OCI-LY1 (cell line): ENCODE measurements around the gene ISX.

Experiments used
- H2AFZ ChIP-seq: fragments of 200-600 bp; sonication (generic), shearing (Covaris generic); 2 replicates; pipeline ENCODE4 v1.6.0; 2014; ENCODE audit warnings: antibody characterized with exemption, mild to moderate bottlenecking, low read length
- H3F3A ChIP-seq: fragments of 200-600 bp; sonication (generic), shearing (Covaris generic); 2 replicates; pipeline ENCODE4 v1.6.0; 2014; ENCODE audit warnings: mild to moderate bottlenecking, antibody characterized with exemption, low read length, moderate library complexity; ENCODE audit not compliant: insufficient read depth
- H3K27ac ChIP-seq: fragments of 200-600 bp; sonication (generic); 2 replicates; pipeline ENCODE4 v1.5.1; 2014; ENCODE audit warnings: low read length, mixed run types, mild to moderate bottlenecking, low read depth; ENCODE audit not compliant: poor library complexity, severe bottlenecking
- H3K27me3 ChIP-seq: fragments of 200-600 bp; sonication (generic); 2 replicates; pipeline ENCODE4 v1.6.0; 2014; ENCODE audit warnings: antibody characterized with exemption, mild to moderate bottlenecking, low read length, moderate library complexity; ENCODE audit not compliant: insufficient read depth
- H3K36me3 ChIP-seq: fragments of 200-600 bp; sonication (generic); 2 replicates; pipeline ENCODE4 v1.6.1; 2014; ENCODE audit warnings: mild to moderate bottlenecking, antibody characterized with exemption, low read length, moderate library complexity, mixed read lengths; ENCODE audit not compliant: insufficient read depth
- H3K4me1 ChIP-seq: fragments of 200-600 bp; sonication (generic); 2 replicates; pipeline ENCODE4 v1.5.1; 2014; ENCODE audit warnings: mild to moderate bottlenecking, low read length, moderate library complexity; ENCODE audit not compliant: insufficient read depth, severe bottlenecking
- H3K4me2 ChIP-seq: fragments of 200-600 bp; sonication (generic), shearing (Covaris generic); 2 replicates; pipeline ENCODE4 v1.6.1; 2014; ENCODE audit warnings: low read length
- H3K4me3 ChIP-seq: fragments of 200-600 bp; sonication (generic); 2 replicates; pipeline ENCODE4 v1.5.1; 2014; ENCODE audit warnings: low read length, low read depth, mild to moderate bottlenecking, mixed read lengths; ENCODE audit not compliant: poor library complexity, severe bottlenecking
- H3K79me2 ChIP-seq: fragments of 200-600 bp; shearing (Covaris generic); 2 replicates; pipeline ENCODE4 v1.6.1; 2016; ENCODE audit warnings: mixed run types, low read length, mixed read lengths; ENCODE audit not compliant: insufficient read depth
- H3K9ac ChIP-seq: fragments of 200-600 bp; sonication (generic), shearing (Covaris generic); 2 replicates; pipeline ENCODE4 v1.6.1; 2014; ENCODE audit warnings: mild to moderate bottlenecking, low read length, mixed read lengths
- H3K9me2 ChIP-seq: fragments of 200-600 bp; sonication (generic), shearing (Covaris generic); 2 replicates; pipeline ENCODE4 v1.6.1; 2014; ENCODE audit warnings: low read depth, mild to moderate bottlenecking, low read length, mixed read lengths
- H3K9me3 ChIP-seq: fragments of 200-600 bp; shearing (Covaris generic); 2 replicates; pipeline ENCODE4 v1.6.1; 2014; ENCODE audit warnings: low read length, mixed read lengths
- H4K20me1 ChIP-seq: fragments of 200-600 bp; sonication (generic), shearing (Covaris generic); 2 replicates; pipeline ENCODE4 v1.6.0; 2016; ENCODE audit warnings: mild to moderate bottlenecking, low read length; ENCODE audit not compliant: insufficient read depth
- EZH2 ChIP-seq: fragments of 200-600 bp; sonication (generic), shearing (Covaris generic); IDR thresholded peaks from 2 replicates; pipeline ENCODE4 v1.8.0; 2017; ENCODE audit warnings: borderline replicate concordance, mixed run types, mild to moderate bottlenecking, antibody characterized with exemption, low read length, moderate library complexity, mixed read lengths
- TF ChIP-seq, protein P1 (sequence below): fragments of 200-600 bp; sonication (generic), shearing (Covaris generic); IDR thresholded peaks from 2 replicates; pipeline ENCODE4 v1.5.1; 2017; ENCODE audit warnings: mild to moderate bottlenecking, antibody characterized with exemption, low read length, moderate library complexity, mixed read lengths

ISX gene

GRCh38 chr22:35116817-35117216, 50.9 kb downstream of the ISX start:
- peaks cover 8% of the 10 kb centered on the region for H3K4me1 ChIP-seq
- H3F3A ChIP-seq = no peaks in the 10 kb centered on the region
- no peak overlapping the region for H3K9ac ChIP-seq
- H2AFZ ChIP-seq = no peak overlapping the region
- no peak overlapping the region for H3K4me3 ChIP-seq
- H3K27ac ChIP-seq = no peak overlapping the region
- H4K20me1 ChIP-seq = no peaks in the 10 kb centered on the region
- H3K27me3 ChIP-seq = no peaks in the 10 kb centered on the region
- H3K9me2 ChIP-seq = no peaks in the 10 kb centered on the region
- H3K4me2 ChIP-seq = no peak overlapping the region
- H3K79me2 ChIP-seq = no peaks in the 10 kb centered on the region
- TF ChIP-seq EZH2 = no peak
- TF ChIP-seq, protein P1, sequence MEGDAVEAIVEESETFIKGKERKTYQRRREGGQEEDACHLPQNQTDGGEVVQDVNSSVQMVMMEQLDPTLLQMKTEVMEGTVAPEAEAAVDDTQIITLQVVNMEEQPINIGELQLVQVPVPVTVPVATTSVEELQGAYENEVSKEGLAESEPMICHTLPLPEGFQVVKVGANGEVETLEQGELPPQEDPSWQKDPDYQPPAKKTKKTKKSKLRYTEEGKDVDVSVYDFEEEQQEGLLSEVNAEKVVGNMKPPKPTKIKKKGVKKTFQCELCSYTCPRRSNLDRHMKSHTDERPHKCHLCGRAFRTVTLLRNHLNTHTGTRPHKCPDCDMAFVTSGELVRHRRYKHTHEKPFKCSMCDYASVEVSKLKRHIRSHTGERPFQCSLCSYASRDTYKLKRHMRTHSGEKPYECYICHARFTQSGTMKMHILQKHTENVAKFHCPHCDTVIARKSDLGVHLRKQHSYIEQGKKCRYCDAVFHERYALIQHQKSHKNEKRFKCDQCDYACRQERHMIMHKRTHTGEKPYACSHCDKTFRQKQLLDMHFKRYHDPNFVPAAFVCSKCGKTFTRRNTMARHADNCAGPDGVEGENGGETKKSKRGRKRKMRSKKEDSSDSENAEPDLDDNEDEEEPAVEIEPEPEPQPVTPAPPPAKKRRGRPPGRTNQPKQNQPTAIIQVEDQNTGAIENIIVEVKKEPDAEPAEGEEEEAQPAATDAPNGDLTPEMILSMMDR = no peak
- no peaks in the 10 kb centered on the region for H3K9me3 ChIP-seq
- H3K36me3 ChIP-seq = peaks cover 8% of the 10 kb centered on the region; the same call in 1 of the 2 replicates

DNA sequence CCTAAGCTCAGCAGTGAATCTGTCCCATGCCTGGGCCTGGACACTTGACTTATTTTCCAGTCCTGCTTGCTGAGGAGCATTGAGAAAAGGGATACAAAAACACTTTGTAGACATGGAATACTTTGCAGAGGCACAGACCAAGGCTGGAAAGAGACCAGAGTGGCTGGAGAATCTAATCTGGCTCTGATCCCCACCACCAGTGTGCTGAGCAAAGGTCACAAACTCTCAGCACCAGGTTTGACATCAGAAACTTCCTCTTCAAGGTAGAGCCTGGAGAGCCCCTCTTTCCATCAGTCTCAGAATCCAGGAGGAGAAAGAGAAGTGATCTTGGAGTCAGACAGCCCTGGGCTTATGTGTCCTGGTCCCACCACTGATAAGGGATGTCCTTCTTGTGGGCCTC, 53.5 kb downstream of the ISX start:
- H4K20me1 ChIP-seq = no peaks in the 10 kb centered on the region
- no peak overlapping the region for H3K4me2 ChIP-seq
- H3K9me3 ChIP-seq = no peaks in the 10 kb centered on the region

DNA sequence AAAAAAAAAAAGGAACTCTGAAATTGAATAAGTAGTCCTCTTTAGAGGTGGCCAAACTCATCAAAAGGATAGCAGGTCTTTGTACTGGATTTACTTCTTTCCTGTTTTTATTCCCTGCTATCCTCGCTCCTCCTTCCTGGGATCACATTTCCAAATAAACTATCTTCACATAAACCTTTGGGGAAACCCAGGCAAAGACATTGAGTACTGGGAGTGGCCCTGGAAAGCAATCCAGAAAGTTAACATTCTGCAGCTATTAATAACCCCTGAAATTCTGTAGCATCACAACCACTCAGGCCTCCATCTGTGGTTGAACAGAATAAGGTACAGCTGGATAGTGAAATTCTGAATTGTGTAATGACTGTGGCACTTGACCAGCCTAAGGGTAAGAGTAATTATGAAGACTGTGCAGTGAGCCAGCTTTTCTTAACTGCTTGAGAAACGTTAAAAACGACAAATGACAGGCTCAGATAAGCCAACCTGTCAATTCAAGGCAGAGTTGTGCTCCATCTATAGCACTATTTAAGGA, 58.8 kb downstream of the ISX start:
- no peak overlapping the region for H3K27ac ChIP-seq
- H3K36me3 ChIP-seq = no peaks in the 10 kb centered on the region

More for the DNA sequence above, 53.5 kb downstream of the ISX start:
- H3K79me2 ChIP-seq = no peaks in the 10 kb centered on the region
- no peaks in the 10 kb centered on the region for H3K9me2 ChIP-seq
- no peaks in the 10 kb centered on the region for H3K27me3 ChIP-seq
- no peak overlapping the region for H3K9ac ChIP-seq
- no peak overlapping the region for H2AFZ ChIP-seq
- peaks cover 4% of the 10 kb centered on the region for H3K4me1 ChIP-seq
- TF ChIP-seq, protein P1 = no peak
- TF ChIP-seq EZH2 = no peak
- no peak overlapping the region for H3K4me3 ChIP-seq
- peaks cover 8% of the 10 kb centered on the region; the same call in 1 of the 2 replicates for H3K36me3 ChIP-seq
- no peak overlapping the region for H3K27ac ChIP-seq
- no peaks in the 10 kb centered on the region for H3F3A ChIP-seq

More for the DNA sequence above, 58.8 kb downstream of the ISX start:
- Histone ChIP-seq H3K27me3 (no peaks in the 10 kb centered on the region), H4K20me1 (no peaks in the 10 kb centered on the region), H3K79me2 (no peaks in the 10 kb centered on the region), H3K9me2 (no peaks in the 10 kb centered on the region), H3K4me3 (no peak overlapping the region), H3K9ac (no peak overlapping the region), H2AFZ (no peak overlapping the region), H3K9me3 (no peaks in the 10 kb centered on the region), H3F3A (no peaks in the 10 kb centered on the region), H3K4me1 (no peaks in the 10 kb centered on the region), H3K4me2 (no peak overlapping the region)
- TF ChIP-seq, protein P1 = no peak
- no peak for TF ChIP-seq EZH2
